CD4-positive, alpha-beta T cell (primary cell): ENCODE data around the gene DISP2. TPM values are rescaled to one million over a fixed set of nuclear protein-coding genes. Genes with fewer than 3 reads are reported as not detected.

ENCODE experiments used
- ATAC-seq: fragments of 200-7000 bp; cut with Tn5 transposase; one replicate; pipeline ENCODE4 v1.10.0; 2022; ENCODE audit warnings: mild to moderate bottlenecking; ENCODE audit not compliant: poor library complexity
- CTCF ChIA-PET: fragments of 350-600 bp; sonication (Branson Sonifier 250); formaldehyde crosslinking; loops from one replicate; lab custom pipeline; 2021; ENCODE audit warnings: antibody characterized with exemption, inconsistent platforms; lab: Charles Lee
- POLR2A ChIA-PET: fragments of 350-600 bp; sonication (Branson Sonifier 250); formaldehyde crosslinking; loops from one replicate; lab custom pipeline; 2021; ENCODE audit warnings: antibody characterized with exemption, inconsistent platforms; lab: Charles Lee
- DNase-seq, 14 experiments: peaks; one replicate each; pipeline ENCODE4 v3.0.0-alpha.2; 2013 to 2020; ENCODE audit warnings: mixed read lengths in 2 of 14
- H3K27ac ChIP-seq, 2 donors: one replicate each; pipeline versions ENCODE4 v1.5.1 to v1.7.0; 2013; ENCODE audit warnings: low read length in 2 of 2, low read depth in 1 of 2, mild to moderate bottlenecking in 1 of 2
- H3K27me3 ChIP-seq, 2 experiments: 1 replicate in 1 of 2; 2 replicates in 1 of 2; pipeline versions ENCODE4 v1.6.1 to v1.7.0; 2013; ENCODE audit warnings: low read length in 2 of 2, control low read depth in 1 of 2, mild to moderate bottlenecking in 1 of 2, moderate library complexity in 1 of 2; ENCODE audit not compliant: insufficient read depth in 2 of 2, control insufficient read depth in 1 of 2
- H3K36me3 ChIP-seq: one replicate; pipeline ENCODE4 v1.6.1; 2013; ENCODE audit warnings: low read length, control low read depth; ENCODE audit not compliant: insufficient read depth
- H3K4me1 ChIP-seq: one replicate; pipeline ENCODE4 v1.6.1; 2013; ENCODE audit warnings: low read length, control low read depth; ENCODE audit not compliant: insufficient read depth
- H3K4me3 ChIP-seq: one replicate; pipeline ENCODE4 v1.5.1; 2013; ENCODE audit warnings: mild to moderate bottlenecking, low read length, moderate library complexity
- H3K9me3 ChIP-seq, 2 experiments: 1 replicate in 1 of 2; 2 replicates in 1 of 2; pipeline versions ENCODE4 v1.6.1 to v1.7.0; 2013; ENCODE audit warnings: low read length in 2 of 2, mild to moderate bottlenecking in 2 of 2, control low read depth in 1 of 2, moderate library complexity in 1 of 2; ENCODE audit not compliant: control insufficient read depth in 1 of 2, insufficient read depth in 1 of 2
- H3K27ac Mint-ChIP-seq: one replicate; pipeline ENCODE4 v1.8.0; 2020; ENCODE audit warnings: mixed read lengths
- H3K27me3 Mint-ChIP-seq: one replicate; pipeline ENCODE4 v1.8.0; 2021; ENCODE audit warnings: mixed read lengths
- H3K36me3 Mint-ChIP-seq: one replicate; pipeline ENCODE4 v1.8.0; 2021; ENCODE audit warnings: low read depth, mixed read lengths
- H3K4me1 Mint-ChIP-seq: one replicate; pipeline ENCODE4 v1.8.0; 2021; ENCODE audit warnings: low read depth, mixed read lengths
- H3K4me3 Mint-ChIP-seq: one replicate; pipeline ENCODE4 v1.8.0; 2020; ENCODE audit warnings: mild to moderate bottlenecking, mixed read lengths
- H3K9me3 Mint-ChIP-seq: one replicate; pipeline ENCODE4 v1.8.0; 2020; ENCODE audit warnings: mixed read lengths
- CTCF ChIP-seq: fragments of 200-600 bp; IDR thresholded peaks from one replicate; pipeline ENCODE4 v1.8.0; 2022; ENCODE audit warnings: antibody characterized with exemption, mild to moderate bottlenecking
- intact Hi-C, 2 experiments: fragments of 100-400 bp; cut with DNase I in 1 of 2; cut with micrococcal nuclease in 1 of 2; formaldehyde crosslinking; loops; one replicate each; pipeline versions ENCODE4 v1.15.1 to v1.9.0; 2023 to 2025; cut with DNase I, micrococcal nuclease
- total RNA-seq, 174 experiments: library from RNA in 2 of 174; stranded (reverse) in 2 of 174; gene quantifications; one replicate each; pipeline ENCODE4 v1.2.3 and lab custom pipeline; 2021 to 2026

DISP2 gene
- total RNA-seq, 2 experiments from 2014 or later = 0.03 to 0.06 TPM

GRCh38 chr15:40331637-40332036 lies 26.4 kb upstream of the DISP2 start:
- Mint-ChIP-seq H3K27me3 (no peaks in the 10 kb centered on the region), H3K36me3 (no peaks in the 10 kb centered on the region), H3K4me1 (peaks cover 21% of the 10 kb centered on the region), H3K4me3 (no peak overlapping the region), H3K9me3 (no peaks in the 10 kb centered on the region), H3K27ac (no peak overlapping the region)
- no peaks in the 10 kb centered on the region for H3K36me3 ChIP-seq
- H3K9me3 ChIP-seq = no peaks in the 10 kb centered on the region
- H3K4me1 ChIP-seq = peaks cover 19% of the 10 kb centered on the region
- ATAC-seq (no peak), DNase-seq (no peak)
- POLR2A ChIA-PET = no interaction called here
- no peak overlapping the region for H3K27ac ChIP-seq
- TF ChIP-seq CTCF = no peak
- CTCF ChIA-PET = interaction anchor here (1.1 to 1.4 kb wide), 2 partner anchors 8 to 11 kb away, joined by 4 read pairs; partner anchors contain the start of gene INAFM2
- no peaks in the 10 kb centered on the region for H3K27me3 ChIP-seq
- H3K4me3 ChIP-seq = no peak overlapping the region
- intact Hi-C loops = loop anchor here in 1 of 2 experiments (5.0 to 10.0 kb wide), 2 partner anchors 114 to 547 kb away; partner anchors contain the start of gene FSIP1

- peaks cover 21% of the 10 kb centered on the region for H3K4me1 Mint-ChIP-seq
- Histone ChIP-seq H3K27ac (no peak overlapping the region), H3K9me3 (no peaks in the 10 kb centered on the region), H3K4me3 (no peak overlapping the region), H3K27me3 (no peaks in the 10 kb centered on the region), H3K36me3 (no peaks in the 10 kb centered on the region), H3K4me1 (peaks cover 22% of the 10 kb centered on the region)
- DNase-seq (no peak), ATAC-seq (no peak)
- no peak overlapping the region for H3K27ac Mint-ChIP-seq
- H3K4me3 Mint-ChIP-seq = no peak overlapping the region
- POLR2A ChIA-PET = no interaction called here
- CTCF ChIA-PET = interaction anchor here (1.1 to 1.4 kb wide), 2 partner anchors 9 to 11 kb away, joined by 4 read pairs; partner anchors contain the start of gene INAFM2
- TF ChIP-seq CTCF = no peak
- no peaks in the 10 kb centered on the region for H3K9me3 Mint-ChIP-seq
- no peaks in the 10 kb centered on the region for H3K36me3 Mint-ChIP-seq
- no peaks in the 10 kb centered on the region for H3K27me3 Mint-ChIP-seq
- intact Hi-C loops = loop anchor here in 1 of 2 experiments (5.0 to 10.0 kb wide), 2 partner anchors 115 to 547 kb away; partner anchors contain the start of gene FSIP1
These were observed 25.8 kb upstream of the DISP2 start for GRCh38 chr15:40332113-40332781.

GRCh38 chr15:40333922-40334492 lies 24.0 kb upstream of the DISP2 start:
- Histone ChIP-seq H3K4me3 (no peak overlapping the region), H3K4me1 (peaks cover 31% of the 10 kb centered on the region), H3K36me3 (no peaks in the 10 kb centered on the region), H3K27me3 (no peaks in the 10 kb centered on the region), H3K9me3 (no peaks in the 10 kb centered on the region), H3K27ac (peak overlapping the region in 1 of 2 donors; percentile 17)
- Mint-ChIP-seq H3K27me3 (no peaks in the 10 kb centered on the region), H3K36me3 (no peaks in the 10 kb centered on the region), H3K9me3 (no peaks in the 10 kb centered on the region), H3K4me1 (peaks cover 22% of the 10 kb centered on the region), H3K27ac (peak overlapping the region; percentile 70), H3K4me3 (peak overlapping the region; percentile 18)
- ChIA-PET POLR2A (interaction anchor here (0.9 to 1.8 kb wide), 4 partner anchors 9 to 27 kb away, joined by 3 to 13 read pairs (median 6); partner anchors contain the start of genes INAFM2 and PLCB2), CTCF (interaction anchor here (0.6 to 1.7 kb wide), 5 partner anchors 10 to 859 kb away, joined by 3 to 5 read pairs (median 4); partner anchors contain the start of gene INAFM2)
- intact Hi-C loops = loop anchor here in 1 of 2 experiments (1.0 to 10.0 kb wide), 3 partner anchors 10 to 549 kb away; partner anchors contain the start of gene FSIP1
- peak in 7 of 14 experiments; percentile 35 to 64 (median 54) for DNase-seq
- TF ChIP-seq CTCF = no peak
- ATAC-seq = peak; percentile 75
